ENCODE results near the gene TMEM135.
A peak's percentile ranks its signal among the peaks of the same experiment; 100 is the strongest.

Gene TMEM135

DNA sequence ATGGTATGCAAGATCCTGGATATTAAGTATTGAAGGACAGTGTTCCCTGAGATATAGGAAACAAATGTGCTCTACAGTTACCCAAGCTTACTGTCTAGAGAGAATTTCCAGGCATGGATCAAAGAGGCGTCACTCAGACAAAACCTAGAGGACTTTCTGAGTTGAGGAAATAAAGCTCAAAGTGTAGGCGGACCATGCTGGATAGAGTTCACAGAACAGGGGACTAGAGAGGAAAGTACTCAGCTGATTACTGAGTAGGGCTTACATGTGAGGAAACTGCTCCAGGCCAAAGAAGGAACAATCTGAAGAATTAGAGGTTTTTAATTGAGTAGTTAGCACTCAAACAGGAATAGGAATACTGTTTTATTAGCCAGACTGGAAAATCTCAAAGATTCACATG is 193.3 kb downstream of the TMEM135 start:
- no peak for DNase-seq (ENCODE audit: low read depth)
- H3K4me3 ChIP-seq (ENCODE audit: control insufficient read depth, low read depth, low read length): no peak overlapping the region
- TF ChIP-seq, protein P1, sequence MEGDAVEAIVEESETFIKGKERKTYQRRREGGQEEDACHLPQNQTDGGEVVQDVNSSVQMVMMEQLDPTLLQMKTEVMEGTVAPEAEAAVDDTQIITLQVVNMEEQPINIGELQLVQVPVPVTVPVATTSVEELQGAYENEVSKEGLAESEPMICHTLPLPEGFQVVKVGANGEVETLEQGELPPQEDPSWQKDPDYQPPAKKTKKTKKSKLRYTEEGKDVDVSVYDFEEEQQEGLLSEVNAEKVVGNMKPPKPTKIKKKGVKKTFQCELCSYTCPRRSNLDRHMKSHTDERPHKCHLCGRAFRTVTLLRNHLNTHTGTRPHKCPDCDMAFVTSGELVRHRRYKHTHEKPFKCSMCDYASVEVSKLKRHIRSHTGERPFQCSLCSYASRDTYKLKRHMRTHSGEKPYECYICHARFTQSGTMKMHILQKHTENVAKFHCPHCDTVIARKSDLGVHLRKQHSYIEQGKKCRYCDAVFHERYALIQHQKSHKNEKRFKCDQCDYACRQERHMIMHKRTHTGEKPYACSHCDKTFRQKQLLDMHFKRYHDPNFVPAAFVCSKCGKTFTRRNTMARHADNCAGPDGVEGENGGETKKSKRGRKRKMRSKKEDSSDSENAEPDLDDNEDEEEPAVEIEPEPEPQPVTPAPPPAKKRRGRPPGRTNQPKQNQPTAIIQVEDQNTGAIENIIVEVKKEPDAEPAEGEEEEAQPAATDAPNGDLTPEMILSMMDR (conservative IDR thresholded peaks at IDR 0.05; ENCODE audit: control insufficient read depth, insufficient read depth, low read depth, low read length): no peak

DNA sequence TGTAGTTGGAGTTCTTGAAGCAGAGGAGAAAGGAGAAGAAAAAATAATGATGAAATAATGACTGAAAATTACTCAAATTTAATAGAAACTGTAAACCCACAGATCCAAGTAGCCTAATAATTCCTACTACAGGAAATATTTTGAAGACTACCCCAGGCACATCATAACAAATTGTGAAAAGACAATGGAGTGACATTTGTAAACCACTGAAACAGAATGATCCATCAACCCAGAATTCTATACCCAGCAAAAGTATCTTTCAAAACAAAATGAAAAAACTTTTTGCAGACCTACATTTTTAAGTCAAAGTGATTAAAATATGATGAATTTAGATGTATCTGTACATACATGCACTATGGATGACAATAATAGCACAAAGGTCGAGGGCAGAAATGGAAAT is 194.6 kb downstream of the TMEM135 start:
- DNase-seq (ENCODE audit: low read depth): no peak
- TF ChIP-seq, protein P1 (conservative IDR thresholded peaks at IDR 0.05; ENCODE audit: control insufficient read depth, insufficient read depth, low read depth, low read length): no peak
- H3K4me3 ChIP-seq (ENCODE audit: control insufficient read depth, low read depth, low read length): no peak overlapping the region

DNA sequence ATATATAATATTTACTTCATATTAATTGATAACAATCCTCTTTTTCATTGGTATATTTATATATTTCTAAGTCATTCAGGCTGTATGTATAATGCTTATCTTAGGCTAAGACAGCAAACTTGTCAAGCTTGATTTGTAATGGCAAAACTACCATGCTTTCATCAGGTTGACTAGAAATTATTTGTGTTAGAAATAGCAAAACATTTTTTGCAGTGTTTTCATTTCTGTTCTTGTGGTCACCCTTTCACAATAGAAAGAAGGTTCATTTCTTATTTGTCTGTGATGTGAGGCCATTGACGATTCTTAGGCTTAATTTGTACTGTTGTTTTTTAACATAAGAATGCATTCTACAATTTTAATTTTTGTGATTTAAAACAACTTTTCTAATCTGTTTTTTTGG is 197.6 kb downstream of the TMEM135 start:
- TF ChIP-seq, protein P1 (conservative IDR thresholded peaks at IDR 0.05; ENCODE audit: control insufficient read depth, insufficient read depth, low read depth, low read length): no peak
- DNase-seq (ENCODE audit: low read depth): no peak

DNA sequence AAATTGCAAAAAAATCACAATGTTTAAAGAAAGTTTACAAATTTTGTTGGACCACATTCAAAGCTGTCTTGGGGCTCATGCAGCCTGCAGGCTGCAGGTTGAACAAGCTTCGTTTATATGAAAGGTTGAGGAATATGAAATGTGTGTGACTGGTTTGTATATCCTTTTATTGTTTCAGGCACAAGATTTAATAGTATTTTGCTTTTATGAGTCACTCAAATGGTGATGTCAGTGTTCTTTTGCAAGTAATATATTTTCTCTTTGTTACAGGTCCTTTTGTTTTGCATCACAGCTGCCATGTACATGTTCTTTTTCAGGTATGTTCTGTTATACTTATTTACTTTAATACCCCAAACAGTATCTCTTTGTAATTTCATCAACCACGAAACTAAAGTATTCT is 198.6 kb downstream of the TMEM135 start:
- no peak overlapping the region for H3K4me3 ChIP-seq (ENCODE audit: control insufficient read depth, low read depth, low read length)
- peak; percentile 50 for DNase-seq (ENCODE audit: low read depth)
- TF ChIP-seq, protein P1 (conservative IDR thresholded peaks at IDR 0.05; ENCODE audit: control insufficient read depth, insufficient read depth, low read depth, low read length): no peak

More for the DNA sequence above, 197.6 kb downstream of the TMEM135 start:
- no peak overlapping the region for H3K4me3 ChIP-seq (ENCODE audit: control insufficient read depth, low read depth, low read length)

GRCh38 chr11:87239001-87239400 is 201.3 kb downstream of the TMEM135 start:
- TF ChIP-seq, protein P1 (conservative IDR thresholded peaks at IDR 0.05; ENCODE audit: control insufficient read depth, insufficient read depth, low read depth, low read length): no peak
- DNase-seq (ENCODE audit: low read depth): no peak
- no peak overlapping the region for H3K4me3 ChIP-seq (ENCODE audit: control insufficient read depth, low read depth, low read length)

DNA sequence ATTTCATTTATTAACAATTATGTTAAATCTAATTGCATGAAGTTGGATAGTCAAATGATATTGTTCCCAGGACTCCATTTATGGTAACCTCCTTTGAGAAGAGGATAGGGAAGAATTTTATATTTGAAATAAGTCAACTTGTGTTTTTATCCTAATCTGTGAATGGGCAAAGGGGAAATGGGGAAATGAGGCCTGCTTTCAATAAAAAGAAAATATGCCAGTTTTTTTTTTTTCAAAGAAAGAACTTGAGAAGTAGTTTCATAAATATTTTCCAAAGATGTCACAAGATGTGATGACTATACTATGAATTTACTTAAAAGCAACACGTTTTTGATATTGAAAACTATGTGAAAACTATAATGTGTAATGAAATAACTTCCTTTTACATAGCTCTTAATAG is 201.8 kb downstream of the TMEM135 start:
- no peak for DNase-seq (ENCODE audit: low read depth)
- H3K4me3 ChIP-seq (ENCODE audit: control insufficient read depth, low read depth, low read length): no peak overlapping the region
- TF ChIP-seq, protein P1 (conservative IDR thresholded peaks at IDR 0.05; ENCODE audit: control insufficient read depth, insufficient read depth, low read depth, low read length): no peak

DNA sequence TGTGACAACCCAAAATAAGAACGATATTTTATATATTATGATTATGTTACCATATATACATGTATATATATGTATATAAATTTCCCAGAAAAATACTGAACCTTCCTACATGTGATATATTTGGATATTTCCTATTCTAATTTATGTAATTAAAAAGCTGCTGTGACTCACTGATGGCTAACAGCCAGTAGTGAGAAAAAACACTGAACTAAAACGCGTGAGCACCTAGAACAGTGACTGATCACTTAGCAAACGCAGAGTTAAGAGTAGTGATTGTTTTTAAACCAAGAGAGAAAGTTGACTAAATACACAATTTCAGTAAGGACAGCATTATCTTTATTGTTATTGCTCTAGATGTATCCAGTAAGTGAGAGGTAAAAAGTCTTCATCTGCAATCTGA is 213.8 kb downstream of the TMEM135 start:
- no peak overlapping the region for H3K4me3 ChIP-seq (ENCODE audit: control insufficient read depth, low read depth, low read length)
- peak; percentile 44 for DNase-seq (ENCODE audit: low read depth)
- TF ChIP-seq, protein P1 (conservative IDR thresholded peaks at IDR 0.05; ENCODE audit: control insufficient read depth, insufficient read depth, low read depth, low read length): no peak

Measured in fibroblast of mammary gland (primary cell).